ELR (cell line): ENCODE data around the gene SLC39A11.

ENCODE experiments used
- DNase-seq: peaks from one replicate; pipeline ENCODE4 v3.0.0-alpha.2; 2015; ENCODE audit warnings: low read depth

Gene SLC39A11

DNA sequence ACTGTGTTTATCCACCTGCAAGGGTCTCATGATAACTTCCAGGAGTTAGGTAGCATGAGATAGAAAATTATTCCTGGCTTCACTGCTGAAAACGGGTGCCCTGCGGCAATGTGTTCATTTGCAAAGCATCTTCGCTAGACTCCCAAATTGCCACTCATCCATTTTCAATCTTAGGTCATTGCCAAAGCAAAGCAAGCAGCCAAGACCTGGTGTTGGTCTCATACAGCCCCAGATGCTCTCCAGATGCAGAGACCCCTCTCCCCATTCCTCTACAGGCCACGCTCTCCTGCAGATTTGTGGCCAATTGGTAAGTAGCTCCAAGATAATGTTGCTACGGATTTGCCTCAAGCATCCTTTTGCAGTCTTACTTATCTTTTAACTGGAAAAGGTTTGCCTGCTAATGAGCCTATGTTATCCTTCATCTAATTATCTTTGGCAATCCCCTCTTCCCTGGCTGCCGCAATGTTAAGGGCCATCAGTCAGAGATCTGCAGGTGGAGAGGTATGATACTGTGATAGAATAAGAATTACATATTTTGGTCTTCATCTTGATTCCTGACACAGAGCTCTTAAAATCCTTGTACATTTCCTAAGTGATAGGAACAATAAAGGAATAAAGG is 222.0 kb downstream of the SLC39A11 start:
- DNase-seq: no peak

DNA sequence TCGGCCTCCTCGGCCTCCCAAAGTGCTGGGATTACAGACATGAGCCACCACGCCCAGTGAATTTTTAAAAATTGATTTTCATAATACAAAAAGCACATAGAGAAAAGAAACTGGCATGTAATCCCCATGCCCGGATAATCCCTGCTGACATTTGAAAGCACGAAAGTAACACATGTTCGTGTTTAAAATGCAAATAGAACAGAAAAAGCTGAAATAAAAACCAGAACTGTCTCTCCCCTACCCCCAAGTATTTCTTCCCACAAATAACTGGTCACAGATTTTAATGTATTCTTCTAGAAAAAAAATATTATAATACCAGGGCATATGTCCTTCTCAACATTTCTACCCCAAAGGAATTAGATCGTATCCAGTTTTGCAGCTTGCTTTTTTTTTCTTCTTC is 222.9 kb downstream of the SLC39A11 start:
- no peak for DNase-seq

DNA sequence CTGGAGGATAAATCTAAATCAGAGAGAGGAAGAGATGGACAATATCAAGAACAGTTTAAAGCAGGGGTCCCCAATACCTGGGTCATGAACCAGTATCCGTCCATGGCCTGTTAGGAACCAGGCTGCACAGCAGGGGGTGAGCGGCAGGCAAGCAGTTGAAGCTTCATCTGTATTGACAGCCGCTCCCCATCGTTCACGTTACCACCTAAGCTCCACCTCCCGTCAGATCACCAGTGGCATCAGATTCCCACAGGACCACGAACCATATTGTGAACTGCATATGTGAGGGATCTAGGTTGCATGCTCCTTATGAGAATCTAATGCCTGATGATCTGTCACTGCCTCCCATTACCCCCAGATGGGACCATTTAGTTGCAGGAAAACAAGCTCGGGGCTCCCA is 226.5 kb downstream of the SLC39A11 start:
- no peak for DNase-seq

DNA sequence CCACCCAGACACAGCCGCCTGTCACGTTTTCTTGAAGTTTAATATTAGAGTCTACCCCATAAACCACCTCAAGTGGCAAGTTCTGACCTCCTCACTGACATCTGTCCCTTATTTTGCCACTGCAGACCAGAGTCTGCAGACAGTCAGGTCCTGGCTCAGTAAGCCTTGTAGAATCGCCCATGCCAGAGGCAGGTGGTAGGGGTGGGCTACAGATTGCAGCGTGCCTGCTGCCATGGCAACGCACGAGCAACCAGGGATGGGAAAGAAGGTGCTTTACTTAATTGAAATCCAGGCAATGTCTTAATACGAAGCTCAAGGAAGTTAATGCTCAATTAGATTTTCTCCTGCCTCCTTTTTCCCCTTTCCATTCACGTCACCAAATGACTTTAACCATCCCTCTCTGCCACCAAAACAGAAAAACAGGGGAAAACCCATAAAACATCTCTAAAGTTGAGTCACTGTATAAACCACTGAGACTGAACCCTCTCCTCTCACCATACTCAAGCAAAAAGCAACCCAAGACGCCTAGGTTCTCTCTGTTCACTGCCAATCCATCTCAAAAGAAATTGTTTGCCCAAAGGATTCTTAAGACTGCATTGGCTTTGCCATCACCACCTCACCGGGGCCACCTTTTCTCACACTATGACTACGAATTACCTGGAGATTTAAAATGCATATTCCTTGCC is 228.8 kb downstream of the SLC39A11 start:
- DNase-seq: no peak

DNA sequence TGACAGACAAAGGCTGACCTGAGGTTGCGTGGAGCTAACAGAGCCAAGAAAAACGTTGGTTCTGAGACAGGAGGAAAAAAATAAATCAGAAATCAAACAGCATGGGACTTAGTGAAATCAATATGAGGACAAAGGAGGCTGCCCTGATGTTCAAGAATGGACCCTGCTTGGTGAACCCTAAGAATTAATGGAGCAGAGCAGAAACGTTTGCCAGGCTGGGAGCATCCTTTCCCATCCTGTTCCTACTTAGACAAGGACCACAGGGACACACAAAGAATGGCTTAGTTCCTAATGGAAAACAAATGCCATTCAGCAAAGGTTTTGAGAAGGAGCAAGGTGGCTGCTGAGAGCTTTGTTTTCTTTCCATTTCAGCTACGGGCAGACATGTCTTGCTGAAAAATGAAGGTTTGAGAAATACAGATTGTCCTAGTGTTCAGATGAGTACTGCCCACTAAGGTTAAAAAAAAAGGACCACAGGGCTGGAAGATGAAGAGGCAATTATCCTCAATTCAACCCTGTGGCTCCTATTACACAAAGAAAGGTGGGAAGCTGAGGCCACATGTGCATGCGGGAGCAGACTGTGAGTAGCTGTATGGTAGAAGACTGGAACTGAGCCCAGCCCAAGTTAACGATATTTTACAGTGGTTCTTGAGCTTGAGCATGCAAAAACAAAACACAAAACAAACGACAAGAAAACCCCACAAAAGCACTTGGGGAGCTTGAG is 230.1 kb downstream of the SLC39A11 start:
- no peak for DNase-seq

DNA sequence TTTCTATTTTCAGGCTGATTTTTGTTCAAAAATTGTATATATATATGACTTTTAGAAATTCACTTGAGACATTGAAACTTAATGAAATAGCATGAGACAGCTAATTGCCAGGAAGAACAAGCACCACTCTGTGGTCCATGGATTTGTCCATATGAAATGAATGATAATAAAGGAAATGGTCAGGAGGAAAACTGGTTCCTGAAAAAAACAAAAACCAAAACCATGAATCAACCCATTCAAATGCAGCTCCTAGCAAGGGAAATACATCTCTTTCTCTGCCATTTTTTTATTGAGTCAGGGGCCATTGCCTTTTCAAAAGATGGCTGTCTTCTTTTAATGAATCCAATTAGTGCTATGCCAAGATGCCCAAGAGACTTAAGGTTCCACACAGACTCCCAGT is 230.7 kb downstream of the SLC39A11 start:
- no peak for DNase-seq

DNA sequence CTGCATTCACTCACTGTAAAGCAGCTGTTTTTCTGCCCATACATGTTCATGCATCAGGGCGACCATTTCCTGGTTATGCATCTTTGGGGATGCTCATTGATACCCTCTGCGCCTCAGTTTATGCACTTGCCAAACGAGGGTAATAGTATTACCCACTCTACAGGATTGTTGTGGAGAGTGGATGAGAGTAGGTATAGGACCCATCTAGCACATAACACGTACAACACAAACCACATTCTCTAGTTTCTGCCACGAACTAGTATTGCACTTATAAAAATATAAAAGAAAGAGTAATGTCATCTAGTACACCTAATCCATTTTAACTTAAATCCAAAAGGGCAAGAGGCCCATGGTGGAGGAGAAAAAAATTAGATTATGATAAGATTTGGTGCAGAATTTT is 231.7 kb downstream of the SLC39A11 start:
- no peak for DNase-seq

DNA sequence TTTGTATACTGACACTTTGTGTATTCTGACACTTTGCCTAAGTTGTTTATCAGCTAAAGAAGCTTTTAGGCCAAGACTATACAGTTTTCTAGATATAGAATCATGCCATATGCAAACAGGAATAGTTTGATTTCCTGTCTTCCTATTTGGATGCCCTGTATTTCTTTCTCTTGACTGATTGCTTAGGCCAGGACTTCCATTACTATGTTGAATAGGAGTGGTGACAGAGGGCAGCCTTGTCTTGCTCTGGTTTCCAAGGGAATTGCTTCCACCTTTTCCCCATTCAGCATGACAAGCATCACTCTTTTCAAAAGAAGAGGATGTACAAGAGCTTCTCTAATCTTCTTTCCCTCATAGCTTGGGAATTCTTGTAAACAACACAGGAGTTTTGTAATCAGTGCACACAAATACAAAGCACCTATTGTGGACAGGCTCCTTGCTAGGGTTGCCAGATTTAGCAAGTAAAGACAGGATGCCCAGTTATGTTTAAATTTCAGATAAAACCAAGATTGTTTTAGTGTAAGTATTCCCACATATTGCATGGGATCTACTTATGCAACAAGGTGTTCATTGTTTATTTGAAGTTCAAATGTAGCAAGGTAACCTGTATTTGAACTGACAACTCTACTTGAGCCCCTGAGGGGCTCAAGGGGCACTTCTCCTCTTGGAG is 233.5 kb downstream of the SLC39A11 start:
- no peak for DNase-seq

DNA sequence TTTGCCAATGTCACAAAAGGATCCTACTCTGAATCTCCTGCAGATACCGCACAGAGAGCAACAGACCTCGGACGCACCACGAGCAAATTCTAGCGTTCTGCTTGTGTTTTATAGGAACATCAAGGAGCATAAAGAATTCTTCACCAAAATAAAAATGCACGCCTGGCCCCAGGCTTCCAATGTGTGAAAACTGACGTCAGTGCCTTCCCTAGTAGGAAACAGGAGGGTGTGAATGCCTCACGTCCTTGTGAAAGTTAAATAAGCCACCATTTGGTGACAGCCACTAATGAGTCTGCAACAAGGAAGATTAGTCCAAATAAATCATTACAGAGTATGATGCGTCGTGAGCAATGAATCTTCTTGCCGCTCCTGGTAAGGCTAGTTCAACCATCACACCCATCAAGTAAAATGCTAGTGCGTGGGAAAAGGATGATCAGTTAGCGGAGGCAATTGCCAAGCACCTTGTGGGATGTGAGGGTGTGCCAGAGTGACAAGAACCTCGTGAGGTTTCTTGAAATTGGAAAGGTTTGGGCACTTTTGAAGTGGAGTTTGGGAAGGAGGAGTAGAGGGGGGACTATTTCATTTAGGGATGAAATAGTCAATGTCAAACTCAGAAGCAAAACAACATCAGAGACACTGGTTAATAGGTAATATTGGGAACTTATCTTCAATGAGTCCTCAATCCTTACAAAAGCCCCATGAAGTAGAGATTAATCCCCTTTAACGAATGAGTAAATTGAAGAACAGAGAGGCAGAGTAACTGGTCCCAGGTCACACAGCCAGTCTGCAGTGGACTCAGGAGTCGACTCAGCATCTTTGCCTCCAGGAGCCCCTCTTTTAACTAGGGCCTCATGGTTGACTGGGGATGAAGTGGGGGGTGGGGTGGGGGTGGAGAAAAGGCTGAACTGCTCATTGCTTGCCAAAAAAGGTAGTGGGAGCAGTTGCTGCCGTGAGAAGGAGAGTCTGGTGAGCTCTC is 238.8 kb downstream of the SLC39A11 start:
- DNase-seq: no peak

DNA sequence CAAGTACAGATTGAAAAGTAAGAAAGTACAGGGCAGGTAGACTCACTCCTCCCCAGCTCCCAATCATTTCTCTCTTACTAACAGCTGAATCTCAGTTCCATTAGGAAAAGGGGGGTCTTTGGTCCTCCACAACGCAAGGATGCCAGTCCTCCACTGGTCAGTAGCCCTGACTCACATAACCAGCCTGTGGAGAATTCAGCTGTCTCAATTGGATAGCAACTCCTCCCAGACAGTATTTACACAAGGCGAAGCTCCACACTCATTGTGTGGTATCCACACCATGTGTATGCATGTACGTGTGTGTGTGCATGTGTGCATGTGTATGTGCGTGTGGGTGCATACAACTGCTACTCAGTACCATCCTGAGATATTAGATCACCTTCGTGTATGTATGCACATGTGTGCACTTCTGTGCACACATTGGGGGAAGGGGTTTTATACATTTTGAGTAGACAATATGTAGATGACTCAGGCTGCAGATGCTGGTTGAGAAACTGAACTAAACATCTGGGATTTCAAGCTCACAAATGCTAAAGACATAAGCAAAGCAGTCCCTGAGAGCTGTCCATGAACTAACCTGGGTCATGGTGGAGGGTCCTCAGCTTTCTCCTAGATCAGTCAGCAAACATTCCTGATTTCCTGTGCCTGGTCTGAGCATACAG is 240.1 kb downstream of the SLC39A11 start:
- DNase-seq: no peak

DNA sequence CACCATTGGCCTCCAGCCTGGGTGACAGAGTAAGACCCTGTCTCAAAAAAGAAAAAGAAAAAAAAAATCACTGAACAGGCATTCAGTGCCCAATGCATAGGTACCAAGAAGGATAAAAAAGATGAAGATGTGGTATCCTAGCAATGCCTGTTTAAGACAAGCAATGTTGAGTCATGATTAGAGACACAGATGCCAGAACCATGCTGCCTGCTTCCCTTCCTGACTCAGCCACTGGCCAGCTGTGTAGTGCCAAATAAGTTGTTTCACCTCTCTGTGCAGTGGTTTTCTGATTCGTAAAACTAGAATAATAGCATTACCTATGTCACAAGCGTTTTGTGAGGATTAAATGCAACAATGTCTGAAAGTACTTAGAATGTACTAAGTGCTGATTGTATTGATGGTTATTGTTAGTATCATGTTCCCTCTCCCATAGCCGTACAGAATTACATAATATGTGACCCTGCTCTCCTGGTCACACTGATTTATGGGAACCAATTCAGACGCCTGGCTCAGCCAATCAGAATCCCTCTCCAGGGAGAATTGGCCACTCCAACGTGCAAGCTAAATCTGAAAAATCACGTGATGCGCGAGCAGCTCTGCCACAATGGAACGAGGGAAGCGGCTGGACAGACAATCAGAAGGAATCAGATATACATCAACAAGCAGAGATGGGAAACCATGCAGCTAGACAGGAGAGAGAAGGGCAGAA is 241.9 kb downstream of the SLC39A11 start:
- peak; percentile 77 for DNase-seq

DNA sequence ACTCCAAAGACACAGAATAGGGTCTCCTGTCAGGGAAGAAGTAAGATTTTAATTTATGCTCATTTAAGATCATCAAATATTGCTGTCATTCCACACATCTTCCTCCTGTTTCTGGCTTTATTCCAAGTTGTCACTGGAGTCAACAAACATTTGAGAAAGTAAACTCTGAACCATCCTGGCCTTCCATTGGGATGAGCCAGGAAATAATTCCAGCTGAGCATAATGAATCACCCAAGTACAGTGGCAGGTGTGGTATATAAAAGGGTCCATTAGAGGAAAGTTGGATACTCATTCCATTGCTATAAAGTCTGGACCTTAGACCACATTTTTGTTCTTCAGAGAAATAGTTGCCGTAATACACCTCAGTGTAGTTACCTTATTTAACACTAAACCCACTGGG is 246.1 kb downstream of the SLC39A11 start:
- no peak for DNase-seq

DNA sequence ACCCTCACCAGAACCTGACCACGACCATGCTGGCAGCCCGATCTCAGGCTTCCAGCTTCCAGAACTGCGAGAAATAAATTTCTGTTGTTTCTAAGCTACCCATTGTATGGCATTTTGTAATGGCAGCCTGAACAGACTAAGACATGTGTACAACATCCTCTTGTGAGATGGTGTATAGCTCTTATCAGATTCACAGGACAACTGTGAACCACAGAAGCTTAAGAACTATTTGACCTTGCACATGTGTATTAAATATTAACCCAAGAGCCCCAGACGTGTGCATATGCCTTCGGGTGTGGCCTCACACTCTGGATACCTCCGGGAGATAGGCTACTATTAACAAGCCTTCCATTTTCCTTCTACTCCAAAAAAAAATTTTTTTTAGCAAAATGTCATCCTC is 248.9 kb downstream of the SLC39A11 start:
- no peak for DNase-seq

DNA sequence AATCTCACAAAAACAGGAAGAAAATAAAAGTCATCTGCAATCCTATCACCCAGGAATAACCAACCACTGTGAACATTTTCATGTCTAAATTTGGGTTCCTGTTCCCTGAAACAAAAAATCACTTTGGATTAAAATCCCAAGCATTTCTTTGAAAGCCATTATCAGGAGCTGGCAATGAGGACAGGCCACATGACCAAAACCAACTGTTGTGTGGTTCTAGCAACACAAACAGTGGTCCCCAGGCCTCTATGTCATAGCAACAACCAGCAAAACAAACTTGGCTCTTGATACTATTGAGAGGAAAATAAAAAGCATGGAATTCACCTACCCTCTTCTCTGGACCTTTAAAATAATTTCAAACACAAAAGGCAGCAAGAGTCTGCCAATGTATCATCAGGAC is 252.5 kb downstream of the SLC39A11 start:
- DNase-seq: no peak

DNA sequence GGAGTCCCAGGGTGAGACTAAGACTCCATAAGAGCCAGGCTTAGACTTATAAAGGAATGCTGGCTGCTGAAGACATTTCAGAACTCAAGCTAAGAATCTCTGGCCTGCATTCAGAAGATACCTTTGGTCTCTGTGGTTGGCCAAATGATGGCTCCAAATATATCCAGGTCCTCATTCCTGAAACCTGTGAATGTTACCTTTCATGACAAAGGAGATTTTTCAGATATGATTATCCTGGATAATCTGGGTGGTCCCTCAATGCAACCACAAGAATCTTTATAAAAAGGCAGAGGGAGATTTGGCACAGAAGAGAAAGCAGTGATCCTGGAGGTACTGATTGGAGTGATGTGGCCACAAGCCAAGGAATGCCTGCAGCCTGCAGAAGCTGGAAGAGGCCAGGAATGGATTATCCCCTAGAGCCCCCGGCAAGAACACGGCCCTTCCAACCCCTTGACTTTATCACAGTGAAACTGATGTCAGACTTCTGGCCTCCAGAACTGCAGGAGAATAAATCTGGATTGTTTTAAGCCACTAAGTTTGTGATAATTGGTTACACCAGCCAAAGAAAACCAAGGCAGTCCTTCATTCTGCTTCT is 253.3 kb downstream of the SLC39A11 start:
- DNase-seq: no peak

DNA sequence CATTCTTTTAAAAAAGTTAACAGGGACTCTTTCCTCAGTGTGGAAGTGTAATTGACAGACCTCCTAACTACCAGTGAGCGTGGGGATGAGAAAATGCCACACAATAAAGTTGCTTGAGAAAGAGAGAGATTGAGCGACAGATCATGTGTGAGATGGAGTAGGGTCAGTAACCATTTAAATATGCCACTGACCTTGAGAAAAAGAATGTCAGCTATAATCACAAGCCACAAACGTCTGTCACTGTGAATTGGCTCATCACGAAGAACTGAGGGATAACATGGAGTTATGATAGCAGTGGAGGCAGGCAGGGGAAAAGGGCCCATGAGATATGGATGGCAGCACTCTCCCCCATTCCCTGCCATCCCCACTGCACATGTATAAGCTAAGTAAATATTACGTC is 253.9 kb downstream of the SLC39A11 start:
- DNase-seq: no peak

DNA sequence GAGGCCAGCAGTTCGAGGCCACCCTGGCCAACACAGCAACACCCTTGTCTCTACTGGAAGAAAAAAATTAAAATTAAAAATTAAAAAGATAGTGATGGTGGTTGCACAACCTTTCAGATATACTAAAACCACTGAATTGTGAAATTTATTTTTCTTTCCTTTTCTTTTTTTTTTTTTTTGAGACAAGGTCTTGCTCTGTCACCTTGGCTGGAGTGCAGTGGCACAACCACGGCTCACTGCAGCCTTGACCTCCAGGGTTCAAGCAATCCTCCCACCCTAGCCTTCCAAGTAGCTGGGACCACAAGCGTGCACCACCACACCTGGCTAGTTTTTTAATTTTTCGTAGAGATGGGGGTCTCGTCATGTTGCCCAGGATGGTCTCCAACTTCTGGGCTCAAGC is 254.4 kb downstream of the SLC39A11 start:
- no peak for DNase-seq

DNA sequence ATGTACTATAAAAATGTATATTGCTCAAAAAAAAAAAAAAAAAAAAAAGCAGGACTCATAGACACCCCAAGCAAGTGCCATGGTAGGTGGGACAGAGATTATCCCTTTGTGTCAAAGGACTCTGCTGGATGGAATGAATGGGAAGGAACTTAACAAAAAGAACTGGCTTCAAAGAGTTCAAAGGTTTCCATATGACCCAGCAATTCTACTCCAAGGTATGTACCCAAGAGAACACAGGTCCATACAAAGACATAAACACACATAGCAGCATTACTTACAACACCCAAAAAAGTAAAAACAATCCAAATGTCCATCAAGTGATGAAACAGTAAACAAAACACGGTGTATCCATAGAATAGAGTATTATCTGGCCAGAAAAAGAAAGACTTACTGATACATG is 255.2 kb downstream of the SLC39A11 start:
- no peak for DNase-seq

DNA sequence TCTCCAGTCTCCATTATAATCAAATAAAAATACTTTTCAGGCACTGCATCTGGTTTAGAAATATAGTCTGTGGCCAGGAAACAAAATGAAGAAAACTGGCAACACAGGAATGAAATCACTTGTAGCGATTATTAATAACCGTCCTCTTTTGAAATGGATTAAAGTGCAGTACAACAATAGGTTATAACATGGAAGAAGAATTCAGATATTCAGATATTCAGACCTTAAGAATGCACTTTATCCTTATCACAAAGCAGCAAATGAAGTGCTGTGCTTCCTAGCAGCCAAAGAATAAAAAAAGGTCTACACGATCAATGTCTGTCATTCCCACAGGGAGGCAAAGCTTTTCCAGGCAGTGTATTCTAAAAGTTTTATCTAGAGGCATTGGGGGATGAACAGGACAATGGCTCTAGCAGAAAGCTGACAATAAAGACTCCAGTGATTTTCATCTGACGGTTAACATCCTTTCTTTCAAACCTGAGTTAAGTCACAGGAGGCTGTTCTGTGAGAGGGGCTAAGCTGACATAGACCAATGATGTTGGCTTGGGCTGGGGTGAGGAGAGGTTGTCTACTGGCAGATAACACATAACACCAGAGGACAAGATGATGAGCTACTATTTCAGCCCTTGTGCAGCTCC is 259.2 kb downstream of the SLC39A11 start:
- no peak for DNase-seq

DNA sequence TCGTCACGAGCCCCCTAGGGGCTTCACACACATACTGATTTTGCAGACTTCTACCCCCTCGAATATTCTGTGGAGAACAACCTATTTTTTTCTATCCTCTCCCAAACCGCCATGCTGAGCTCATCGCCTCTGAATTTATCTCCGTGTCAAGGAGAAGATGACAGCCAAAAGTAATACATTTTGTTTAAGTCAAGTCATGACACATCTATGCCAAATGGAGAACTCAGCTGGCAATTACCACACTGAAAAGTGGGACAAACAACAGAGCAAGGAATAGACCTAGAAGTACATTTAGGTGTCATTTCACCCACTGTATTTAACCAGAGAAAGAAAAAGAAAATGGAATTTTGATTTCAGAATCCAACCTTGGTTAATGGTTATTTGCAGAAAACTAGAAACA is 260.2 kb downstream of the SLC39A11 start:
- no peak for DNase-seq
